Keratinocyte (primary cell): ENCODE results near the gene AUNIP.

Experiments
- EZH2 ChIP-seq: IDR thresholded peaks from one replicate; pipeline ENCODE4 v1.6.1; 2012; ENCODE audit warnings: inconsistent platforms, mild to moderate bottlenecking, low read length, moderate library complexity
- TF ChIP-seq, protein P1 (sequence below), 3 experiments: IDR thresholded peaks in 1 of 3; conservative IDR thresholded peaks in 1 of 3; optimal IDR thresholded peaks in 1 of 3; 2 replicates in 2 of 3; 3 replicates in 1 of 3; pipeline versions ENCODE3 to v1.5.1; 2011; ENCODE audit warnings: low read length in 3 of 3, mild to moderate bottlenecking in 3 of 3, moderate library complexity in 2 of 3, control low read depth in 1 of 3, inconsistent platforms in 1 of 3; ENCODE audit not compliant: insufficient read depth in 2 of 3; ENCODE audit errors: extremely low read depth in 1 of 3

DNA sequence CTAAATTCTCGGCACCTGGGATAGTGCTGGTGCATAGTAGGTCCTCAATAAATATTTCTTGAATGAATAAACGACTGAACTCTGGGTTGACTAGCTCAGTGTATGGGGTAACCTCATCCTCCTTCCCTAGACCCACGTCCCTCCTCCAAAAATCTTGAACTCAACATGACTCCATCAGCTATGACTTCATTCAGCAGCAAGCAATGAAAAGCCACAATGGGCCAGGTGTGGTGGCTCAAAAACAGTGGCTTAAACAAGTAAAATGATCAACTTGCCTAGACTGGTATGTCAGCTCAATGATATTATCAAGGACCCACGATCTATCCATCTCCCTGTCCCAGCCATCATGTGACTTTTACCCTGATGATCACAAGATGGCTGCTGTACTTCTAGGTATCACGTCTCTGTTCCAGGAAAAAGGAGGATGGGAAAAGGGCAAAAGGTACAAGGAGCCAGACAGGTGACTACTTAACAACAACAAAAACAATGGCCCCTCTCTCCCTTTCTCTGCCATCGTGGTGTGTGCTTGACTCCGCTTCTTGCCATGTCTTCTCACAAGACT is 29.2 kb upstream of the AUNIP start:
- TF ChIP-seq, protein P1, sequence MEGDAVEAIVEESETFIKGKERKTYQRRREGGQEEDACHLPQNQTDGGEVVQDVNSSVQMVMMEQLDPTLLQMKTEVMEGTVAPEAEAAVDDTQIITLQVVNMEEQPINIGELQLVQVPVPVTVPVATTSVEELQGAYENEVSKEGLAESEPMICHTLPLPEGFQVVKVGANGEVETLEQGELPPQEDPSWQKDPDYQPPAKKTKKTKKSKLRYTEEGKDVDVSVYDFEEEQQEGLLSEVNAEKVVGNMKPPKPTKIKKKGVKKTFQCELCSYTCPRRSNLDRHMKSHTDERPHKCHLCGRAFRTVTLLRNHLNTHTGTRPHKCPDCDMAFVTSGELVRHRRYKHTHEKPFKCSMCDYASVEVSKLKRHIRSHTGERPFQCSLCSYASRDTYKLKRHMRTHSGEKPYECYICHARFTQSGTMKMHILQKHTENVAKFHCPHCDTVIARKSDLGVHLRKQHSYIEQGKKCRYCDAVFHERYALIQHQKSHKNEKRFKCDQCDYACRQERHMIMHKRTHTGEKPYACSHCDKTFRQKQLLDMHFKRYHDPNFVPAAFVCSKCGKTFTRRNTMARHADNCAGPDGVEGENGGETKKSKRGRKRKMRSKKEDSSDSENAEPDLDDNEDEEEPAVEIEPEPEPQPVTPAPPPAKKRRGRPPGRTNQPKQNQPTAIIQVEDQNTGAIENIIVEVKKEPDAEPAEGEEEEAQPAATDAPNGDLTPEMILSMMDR (optimal IDR thresholded peaks at IDR 0.05 in 1 of 3, IDR thresholded peaks at IDR 0.05 in 1 of 3, conservative IDR thresholded peaks at IDR 0.05 in 1 of 3; ENCODE audit: extremely low read depth in 1 of 3, insufficient read depth in 2 of 3, low read length in 3 of 3): no peak
- no peak for TF ChIP-seq EZH2
